Measurements from ENCODE around the gene KHDC1.
"Not testable (repeated sequence)": the region's sequence is repeated elsewhere in the genome, so short reads cannot be mapped to it uniquely, and the experiment has no call there.

GRCh38 chr6:73233971-73234370 lies 29.0 kb downstream of the KHDC1 start:
- TF ChIP-seq, protein P1, sequence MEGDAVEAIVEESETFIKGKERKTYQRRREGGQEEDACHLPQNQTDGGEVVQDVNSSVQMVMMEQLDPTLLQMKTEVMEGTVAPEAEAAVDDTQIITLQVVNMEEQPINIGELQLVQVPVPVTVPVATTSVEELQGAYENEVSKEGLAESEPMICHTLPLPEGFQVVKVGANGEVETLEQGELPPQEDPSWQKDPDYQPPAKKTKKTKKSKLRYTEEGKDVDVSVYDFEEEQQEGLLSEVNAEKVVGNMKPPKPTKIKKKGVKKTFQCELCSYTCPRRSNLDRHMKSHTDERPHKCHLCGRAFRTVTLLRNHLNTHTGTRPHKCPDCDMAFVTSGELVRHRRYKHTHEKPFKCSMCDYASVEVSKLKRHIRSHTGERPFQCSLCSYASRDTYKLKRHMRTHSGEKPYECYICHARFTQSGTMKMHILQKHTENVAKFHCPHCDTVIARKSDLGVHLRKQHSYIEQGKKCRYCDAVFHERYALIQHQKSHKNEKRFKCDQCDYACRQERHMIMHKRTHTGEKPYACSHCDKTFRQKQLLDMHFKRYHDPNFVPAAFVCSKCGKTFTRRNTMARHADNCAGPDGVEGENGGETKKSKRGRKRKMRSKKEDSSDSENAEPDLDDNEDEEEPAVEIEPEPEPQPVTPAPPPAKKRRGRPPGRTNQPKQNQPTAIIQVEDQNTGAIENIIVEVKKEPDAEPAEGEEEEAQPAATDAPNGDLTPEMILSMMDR (IDR thresholded peaks at IDR 0.05): not testable (repeated sequence)
- not testable (repeated sequence) for TF ChIP-seq POLR2A, POLR2AphosphoS5 (IDR thresholded peaks at IDR 0.05)

All from breast epithelium (tissue), 3 donors.